ENCODE measurements around the gene PTPRN2.

The PTPRN2 gene

GRCh38 chr7:157549612-157550299 is 1037.9 kb downstream of the PTPRN2 start:
- Mint-ChIP-seq H3K27me3 (ENCODE audit: low read depth, poor library complexity) (no peaks in the 10 kb centered on the region), H3K27ac (no peak overlapping the region), H3K4me1 (peaks cover 26% of the 10 kb centered on the region), H3K4me3 (no peak overlapping the region), H3K36me3 (ENCODE audit: low read depth) (peaks cover 12% of the 10 kb centered on the region), H3K9me3 (no peaks in the 10 kb centered on the region)
- no peak for DNase-seq
- TF ChIP-seq, protein P1, sequence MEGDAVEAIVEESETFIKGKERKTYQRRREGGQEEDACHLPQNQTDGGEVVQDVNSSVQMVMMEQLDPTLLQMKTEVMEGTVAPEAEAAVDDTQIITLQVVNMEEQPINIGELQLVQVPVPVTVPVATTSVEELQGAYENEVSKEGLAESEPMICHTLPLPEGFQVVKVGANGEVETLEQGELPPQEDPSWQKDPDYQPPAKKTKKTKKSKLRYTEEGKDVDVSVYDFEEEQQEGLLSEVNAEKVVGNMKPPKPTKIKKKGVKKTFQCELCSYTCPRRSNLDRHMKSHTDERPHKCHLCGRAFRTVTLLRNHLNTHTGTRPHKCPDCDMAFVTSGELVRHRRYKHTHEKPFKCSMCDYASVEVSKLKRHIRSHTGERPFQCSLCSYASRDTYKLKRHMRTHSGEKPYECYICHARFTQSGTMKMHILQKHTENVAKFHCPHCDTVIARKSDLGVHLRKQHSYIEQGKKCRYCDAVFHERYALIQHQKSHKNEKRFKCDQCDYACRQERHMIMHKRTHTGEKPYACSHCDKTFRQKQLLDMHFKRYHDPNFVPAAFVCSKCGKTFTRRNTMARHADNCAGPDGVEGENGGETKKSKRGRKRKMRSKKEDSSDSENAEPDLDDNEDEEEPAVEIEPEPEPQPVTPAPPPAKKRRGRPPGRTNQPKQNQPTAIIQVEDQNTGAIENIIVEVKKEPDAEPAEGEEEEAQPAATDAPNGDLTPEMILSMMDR (IDR thresholded peaks at IDR 0.05), result no peak

GRCh38 chr7:157548691-157549303 is 1038.8 kb downstream of the PTPRN2 start:
- no peak overlapping the region for H3K4me3 Mint-ChIP-seq
- no peak for DNase-seq

GRCh38 chr7:157547611-157548010 is 1040.0 kb downstream of the PTPRN2 start:
- no peak for DNase-seq
- H3K9me3 Mint-ChIP-seq, result no peaks in the 10 kb centered on the region
- peaks cover 33% of the 10 kb centered on the region for H3K4me1 Mint-ChIP-seq
- H3K4me3 Mint-ChIP-seq, result no peak overlapping the region
- H3K27me3 Mint-ChIP-seq (ENCODE audit: low read depth, poor library complexity), result no peaks in the 10 kb centered on the region
- no peak overlapping the region for H3K27ac Mint-ChIP-seq
- TF ChIP-seq, protein P1 (IDR thresholded peaks at IDR 0.05), result no peak
- H3K36me3 Mint-ChIP-seq (ENCODE audit: low read depth), result peaks cover 12% of the 10 kb centered on the region

More at GRCh38 chr7:157548691-157549303, 1038.8 kb downstream of the PTPRN2 start:
- H3K4me1 Mint-ChIP-seq, result peaks cover 36% of the 10 kb centered on the region
- H3K27me3 Mint-ChIP-seq (ENCODE audit: low read depth, poor library complexity), result no peaks in the 10 kb centered on the region
- no peaks in the 10 kb centered on the region for H3K9me3 Mint-ChIP-seq
- H3K27ac Mint-ChIP-seq, result no peak overlapping the region
- peaks cover 12% of the 10 kb centered on the region for H3K36me3 Mint-ChIP-seq (ENCODE audit: low read depth)
- TF ChIP-seq, protein P1 (IDR thresholded peaks at IDR 0.05), result no peak

GRCh38 chr7:157547102-157547501 is 1040.5 kb downstream of the PTPRN2 start:
- TF ChIP-seq, protein P1 (IDR thresholded peaks at IDR 0.05), result no peak
- Mint-ChIP-seq H3K4me1 (peaks cover 36% of the 10 kb centered on the region), H3K9me3 (no peaks in the 10 kb centered on the region), H3K36me3 (ENCODE audit: low read depth) (peaks cover 12% of the 10 kb centered on the region), H3K27me3 (ENCODE audit: low read depth, poor library complexity) (no peaks in the 10 kb centered on the region), H3K27ac (no peak overlapping the region), H3K4me3 (no peak overlapping the region)
- no peak for DNase-seq

- Mint-ChIP-seq H3K27me3 (ENCODE audit: low read depth, poor library complexity) (no peaks in the 10 kb centered on the region), H3K4me3 (no peak overlapping the region), H3K27ac (no peak overlapping the region), H3K4me1 (peaks cover 48% of the 10 kb centered on the region), H3K9me3 (no peaks in the 10 kb centered on the region), H3K36me3 (ENCODE audit: low read depth) (peaks cover 12% of the 10 kb centered on the region)
- TF ChIP-seq, protein P1 (IDR thresholded peaks at IDR 0.05), result no peak
- DNase-seq, result no peak
Measured at GRCh38 chr7:157545681-157546060, 1042.0 kb downstream of the PTPRN2 start.

All from nephron progenitor cell (in vitro differentiated cells).